ENCODE data around the gene MYO18B. TPM values are rescaled to one million over a fixed set of nuclear protein-coding genes. Genes with fewer than 3 reads are reported as not detected.

The MYO18B gene
- total RNA-seq, 8 experiments from 2014 or later, result 0.09 to 0.91 (median 0.32) TPM

DNA sequence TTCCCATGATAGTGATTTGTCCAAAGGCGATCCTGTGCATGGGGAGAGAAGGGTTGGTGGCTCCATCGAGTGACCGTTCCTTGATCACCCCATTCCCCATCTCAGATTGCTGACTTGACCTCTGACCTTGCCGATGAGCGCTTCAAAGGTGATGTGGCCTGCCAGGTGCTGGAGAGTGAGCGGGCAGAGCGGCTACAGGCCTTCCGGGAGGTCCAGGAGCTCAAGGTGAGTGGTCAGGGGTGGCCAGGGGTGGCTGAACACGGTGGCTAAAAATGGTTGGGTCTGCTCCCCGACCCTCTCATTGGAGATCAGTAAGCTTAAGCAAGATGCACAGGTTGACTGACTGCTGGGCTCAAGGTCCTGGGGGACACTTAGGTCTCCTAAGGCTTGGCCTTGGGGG, 148.7 kb downstream of the MYO18B start:
- Histone ChIP-seq H3K4me3 (no peak overlapping the region), H3K27ac (no peak overlapping the region), H3K4me1 (replicated peaks in 1 of 2) (peaks cover 2 to 5% of the 10 kb centered on the region in 2 donors)
- in situ Hi-C loops (cut with MboI; ENCODE audit: low pct_unique_long_range_greater_than_20kb in 2 of 9, low sequenced_read_pairs in 9 of 9, unreplicated experiment in 9 of 9), result loop anchor here in 1 of 9 experiments (25.0 kb wide), 1 partner anchor 447 kb away; no protein-coding TSS in a partner anchor
- WGBS, 10 experiments, result 32 to 100% (median 75%) methylated on average over 1 to 5 of the region's 10 CpGs; no CpG with 5 or more reads in 3 of the 10 experiments
- no peak for ATAC-seq (replicated peaks in 6 of 8)

DNA sequence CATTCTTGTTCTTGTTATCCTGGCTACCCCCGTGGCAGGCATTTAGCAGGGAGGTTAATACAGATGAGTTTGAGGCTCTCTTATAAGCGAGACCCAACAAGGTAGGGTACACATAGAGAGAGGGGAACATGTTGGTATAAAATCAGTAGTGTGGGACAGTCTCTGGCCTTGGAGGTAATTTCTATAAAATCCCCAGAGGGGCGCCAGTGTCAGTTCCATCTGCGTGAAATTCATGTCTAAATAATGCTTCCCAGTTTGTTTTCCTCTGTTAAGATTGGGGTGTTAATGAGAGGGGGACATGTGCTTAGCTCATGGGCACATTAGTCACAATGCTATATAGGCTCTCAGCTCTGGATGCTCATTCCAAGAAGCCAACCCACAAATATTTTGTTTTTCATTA, 150.7 kb downstream of the MYO18B start:
- Histone ChIP-seq H3K4me1 (replicated peaks in 1 of 2) (peaks cover 0 to 2% of the 10 kb centered on the region in 2 donors), H3K4me3 (no peak overlapping the region), H3K27ac (no peak overlapping the region)
- 0 to 57% (median 30%) methylated on average over 1 to 4 of the region's 4 CpGs; no CpG with 5 or more reads in 2 of the 10 experiments for WGBS, 10 experiments
- peak in 3 of 8 experiments; percentile 24 to 48 (median 32) for ATAC-seq (replicated peaks in 6 of 8)
- in situ Hi-C loops (cut with MboI; ENCODE audit: low pct_unique_long_range_greater_than_20kb in 2 of 9, low sequenced_read_pairs in 9 of 9, unreplicated experiment in 9 of 9), result loop anchor here in 1 of 9 experiments (25.0 kb wide), 1 partner anchor 445 kb away; no protein-coding TSS in a partner anchor

DNA sequence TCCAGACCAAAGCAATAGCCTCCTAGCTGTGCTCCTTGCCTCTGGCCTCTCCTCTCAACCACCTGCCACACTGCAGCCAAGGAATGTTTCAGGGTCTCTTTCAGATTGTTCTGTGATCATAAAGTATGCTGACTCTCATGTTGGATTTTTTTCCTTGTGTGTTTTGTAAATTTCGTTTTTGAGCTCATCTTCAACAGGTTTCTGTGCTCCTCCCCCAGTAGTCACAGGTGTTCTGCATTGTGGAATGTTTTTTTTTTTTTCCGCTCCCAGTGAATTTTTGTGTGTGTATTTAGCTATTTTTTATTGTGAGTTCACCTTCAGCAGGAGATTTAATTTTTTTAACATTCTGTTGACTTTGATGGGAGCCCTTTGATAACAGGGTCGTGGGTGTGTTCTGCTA, 153.7 kb downstream of the MYO18B start:
- Histone ChIP-seq H3K27ac (no peak overlapping the region), H3K4me1 (replicated peaks in 1 of 2) (peaks cover 0 to under 1% of the 10 kb centered on the region in 2 donors), H3K4me3 (no peak overlapping the region)
- no peak for ATAC-seq (replicated peaks in 6 of 8)
- in situ Hi-C loops (cut with MboI; ENCODE audit: low pct_unique_long_range_greater_than_20kb in 2 of 9, low sequenced_read_pairs in 9 of 9, unreplicated experiment in 9 of 9), result loop anchor here in 1 of 9 experiments (25.0 kb wide), 1 partner anchor 442 kb away; no protein-coding TSS in a partner anchor
- 0 to 81% (median 53%) methylated on average over 1 to 3 of the region's 3 CpGs for WGBS, 10 experiments

DNA sequence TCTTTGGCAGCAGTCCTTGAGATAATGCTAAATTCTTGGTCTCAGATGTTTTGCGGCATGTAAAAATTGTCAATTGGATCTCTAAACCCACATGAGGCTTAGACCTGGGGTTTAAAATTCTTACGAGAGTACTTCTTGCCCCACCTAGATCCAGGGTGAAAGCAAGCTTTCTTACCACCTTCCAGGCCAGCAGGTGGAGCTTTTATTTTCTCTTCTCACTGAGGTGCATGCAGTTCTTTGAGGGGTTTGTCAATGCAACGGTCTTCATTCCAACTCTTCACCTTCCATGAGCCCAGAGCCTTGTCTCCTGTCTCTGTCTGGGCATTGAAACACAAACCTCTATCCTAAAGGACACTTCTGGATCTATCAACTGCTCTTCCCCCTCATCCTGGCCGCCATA, 154.1 kb downstream of the MYO18B start:
- no peak for ATAC-seq (replicated peaks in 6 of 8)
- in situ Hi-C loops (cut with MboI; ENCODE audit: low pct_unique_long_range_greater_than_20kb in 2 of 9, low sequenced_read_pairs in 9 of 9, unreplicated experiment in 9 of 9), result loop anchor here in 1 of 9 experiments (25.0 kb wide), 1 partner anchor 441 kb away; no protein-coding TSS in a partner anchor
- WGBS, 10 experiments, result 7 to 100% (median 71%) methylated on average over 1 to 4 of the region's 4 CpGs; no CpG with 5 or more reads in 1 of the 10 experiments
- Histone ChIP-seq H3K4me3 (no peak overlapping the region), H3K4me1 (replicated peaks in 1 of 2) (peaks cover 0 to 3% of the 10 kb centered on the region in 2 donors), H3K27ac (no peak overlapping the region)

DNA sequence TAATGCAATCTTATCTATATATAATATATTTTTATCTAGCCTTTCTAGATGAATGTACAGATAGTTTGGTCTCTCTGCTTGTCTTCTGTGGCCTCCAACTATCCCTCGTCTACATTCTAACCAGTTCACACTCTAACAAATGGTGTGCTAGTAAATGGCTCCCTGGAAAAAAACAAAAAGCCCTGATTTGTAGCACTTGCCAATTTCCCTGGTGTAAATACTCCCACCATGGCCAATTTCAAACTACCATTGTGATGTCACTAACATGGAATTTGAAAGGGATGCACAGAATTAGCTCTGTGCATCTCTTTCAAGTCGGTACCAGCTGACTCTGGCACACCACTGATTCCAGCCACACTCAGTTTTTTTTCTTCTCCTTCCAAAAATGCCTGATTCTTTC, 154.6 kb downstream of the MYO18B start:
- in situ Hi-C loops (cut with MboI; ENCODE audit: low pct_unique_long_range_greater_than_20kb in 2 of 9, low sequenced_read_pairs in 9 of 9, unreplicated experiment in 9 of 9), result loop anchor here in 1 of 9 experiments (25.0 kb wide), 1 partner anchor 441 kb away; no protein-coding TSS in a partner anchor
- 0 to 100% (median 50%) methylated on average over 1 to 2 of the region's 2 CpGs; no CpG with 5 or more reads in 4 of the 10 experiments for WGBS, 10 experiments
- Histone ChIP-seq H3K27ac (no peak overlapping the region), H3K4me1 (replicated peaks in 1 of 2) (peaks cover 0 to 3% of the 10 kb centered on the region in 2 donors), H3K4me3 (no peak overlapping the region)
- no peak for ATAC-seq (replicated peaks in 6 of 8)

DNA sequence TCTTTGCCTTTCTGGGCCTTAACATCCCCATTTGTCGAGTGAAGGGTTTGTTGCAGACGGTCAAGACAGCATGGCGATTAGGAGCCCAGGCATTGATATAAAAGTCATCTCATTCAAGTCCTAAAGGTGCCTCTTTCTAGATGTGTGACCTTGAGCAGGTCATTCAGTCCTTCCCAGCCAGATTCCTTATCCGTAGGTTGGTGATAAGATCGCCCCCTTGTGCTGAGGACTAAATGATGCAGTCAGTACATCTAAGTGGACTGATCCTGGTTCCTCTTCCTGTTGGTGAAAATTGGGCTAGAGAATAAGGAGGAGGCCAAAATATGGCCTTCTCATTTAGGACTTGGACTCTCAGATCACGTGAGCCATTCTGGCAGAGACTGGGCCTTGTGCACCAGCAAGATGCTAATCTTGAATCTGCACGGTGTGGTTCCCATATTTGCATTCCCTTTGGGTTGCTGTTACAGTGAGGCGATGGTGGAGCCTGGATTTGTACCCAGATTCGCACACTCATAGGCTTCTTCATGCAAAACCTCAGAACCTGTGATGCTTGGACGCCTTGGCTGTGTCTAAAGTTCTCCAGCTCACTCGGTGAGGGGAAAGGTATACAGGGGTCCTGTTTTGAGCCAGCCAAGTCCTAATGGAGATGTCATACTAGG, 156.8 kb downstream of the MYO18B start:
- WGBS, 10 experiments, result 8 to 98% (median 73%) methylated on average over 2 to 8 of the region's 11 CpGs; no CpG with 5 or more reads in 2 of the 10 experiments

DNA sequence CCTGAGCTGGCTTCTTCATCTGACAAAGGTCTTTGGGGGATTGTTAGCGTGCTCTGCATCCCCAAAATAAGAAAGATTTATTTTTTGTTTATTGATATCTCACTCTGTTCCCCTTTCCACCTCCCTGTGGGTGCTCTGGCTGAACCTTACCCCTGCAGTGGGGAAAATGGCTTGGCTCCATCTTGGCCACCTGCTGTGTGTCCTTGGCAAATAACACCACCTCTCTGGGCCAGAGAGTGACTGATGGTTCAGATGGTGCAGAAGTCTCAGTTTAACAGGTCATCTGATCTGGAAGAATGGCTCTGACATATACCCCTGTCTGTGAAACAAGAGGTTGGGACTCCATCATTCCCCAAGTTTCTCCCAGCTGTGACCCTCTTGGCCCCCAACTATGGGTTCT, 157.6 kb downstream of the MYO18B start:
- ATAC-seq (replicated peaks in 6 of 8), result no peak
- Histone ChIP-seq H3K4me1 (replicated peaks in 1 of 2) (peaks cover 0 to 3% of the 10 kb centered on the region in 2 donors), H3K27ac (no peak overlapping the region), H3K4me3 (no peak overlapping the region)
- in situ Hi-C loops (cut with MboI; ENCODE audit: low pct_unique_long_range_greater_than_20kb in 2 of 9, low sequenced_read_pairs in 9 of 9, unreplicated experiment in 9 of 9), result loop anchor here in 1 of 9 experiments (25.0 kb wide), 1 partner anchor 438 kb away; no protein-coding TSS in a partner anchor
- whole genome bisulfite sequencing, 10 experiments, result 0 to 88% (median 70%) methylated on average over 1 of the region's 1 CpG; no CpG with 5 or more reads in 5 of the 10 experiments

More for the DNA sequence above, 156.8 kb downstream of the MYO18B start:
- ATAC-seq (replicated peaks in 6 of 8), result peak in 2 of 8 experiments; percentile 46 to 48
- Histone ChIP-seq H3K27ac (no peak overlapping the region), H3K4me3 (no peak overlapping the region), H3K4me1 (replicated peaks in 1 of 2) (peaks cover 0 to 3% of the 10 kb centered on the region in 2 donors)
- in situ Hi-C loops (cut with MboI; ENCODE audit: low pct_unique_long_range_greater_than_20kb in 2 of 9, low sequenced_read_pairs in 9 of 9, unreplicated experiment in 9 of 9), result loop anchor here in 1 of 9 experiments (25.0 kb wide), 1 partner anchor 438 kb away; no protein-coding TSS in a partner anchor

DNA sequence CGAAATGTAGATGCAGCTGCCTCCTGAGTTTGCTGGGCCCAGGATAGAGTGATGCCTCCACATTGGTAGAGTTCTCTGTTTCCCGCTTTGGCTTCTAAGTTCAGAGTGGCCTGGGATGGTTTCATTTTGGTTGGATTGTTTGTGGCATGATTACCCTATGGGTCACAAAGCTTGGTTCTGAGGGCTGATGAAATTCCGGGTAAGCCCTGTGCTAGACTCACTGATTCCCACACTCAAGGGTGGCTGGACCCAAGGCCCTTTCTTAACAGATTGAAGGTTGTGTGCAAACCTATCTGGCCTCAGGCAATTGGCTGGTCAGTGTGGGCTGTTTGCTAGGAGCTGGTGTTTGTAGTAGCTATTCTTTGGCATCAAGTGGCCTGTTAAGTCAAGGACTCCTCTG, 158.4 kb downstream of the MYO18B start:
- WGBS, 10 experiments, result 10 to 100% (median 80%) methylated on average over 1 to 3 of the region's 3 CpGs; no CpG with 5 or more reads in 2 of the 10 experiments
- ATAC-seq (replicated peaks in 6 of 8), result no peak
- no peak overlapping the region for H3K4me3 ChIP-seq
- in situ Hi-C loops (cut with MboI; ENCODE audit: low pct_unique_long_range_greater_than_20kb in 2 of 9, low sequenced_read_pairs in 9 of 9, unreplicated experiment in 9 of 9), result no loop called here
- peaks cover 0 to 3% of the 10 kb centered on the region in 2 donors for H3K4me1 ChIP-seq (replicated peaks in 1 of 2)
- H3K27ac ChIP-seq, result no peak overlapping the region

DNA sequence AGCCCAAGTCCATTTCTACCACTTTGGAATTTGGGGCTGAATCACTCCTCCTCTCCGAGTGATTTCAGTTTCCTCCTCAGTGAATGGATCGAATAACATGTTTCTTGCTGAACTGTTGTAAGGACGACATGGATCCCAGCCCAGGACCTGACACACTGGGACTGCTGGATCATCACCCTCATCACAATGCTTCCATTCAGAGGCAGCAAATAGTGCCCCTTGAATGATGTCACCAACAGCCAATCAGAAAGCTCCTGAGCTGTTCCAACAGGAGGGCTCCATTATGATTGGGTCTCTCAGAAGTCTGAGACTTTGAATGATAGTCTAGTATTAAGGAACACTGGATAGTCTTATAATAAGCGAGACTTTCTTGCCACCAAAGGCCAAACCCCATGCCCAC, 158.9 kb downstream of the MYO18B start:
- WGBS, 10 experiments, result 20 to 92% (median 82%) methylated on average over 1 to 3 of the region's 4 CpGs; no CpG with 5 or more reads in 4 of the 10 experiments
- in situ Hi-C loops (cut with MboI; ENCODE audit: low pct_unique_long_range_greater_than_20kb in 2 of 9, low sequenced_read_pairs in 9 of 9, unreplicated experiment in 9 of 9), result no loop called here
- peak in 2 of 8 experiments; percentile 22 to 81 for ATAC-seq (replicated peaks in 6 of 8)
- Histone ChIP-seq H3K4me3 (no peak overlapping the region), H3K4me1 (replicated peaks in 1 of 2) (peaks cover 0 to 3% of the 10 kb centered on the region in 2 donors), H3K27ac (no peak overlapping the region)

DNA sequence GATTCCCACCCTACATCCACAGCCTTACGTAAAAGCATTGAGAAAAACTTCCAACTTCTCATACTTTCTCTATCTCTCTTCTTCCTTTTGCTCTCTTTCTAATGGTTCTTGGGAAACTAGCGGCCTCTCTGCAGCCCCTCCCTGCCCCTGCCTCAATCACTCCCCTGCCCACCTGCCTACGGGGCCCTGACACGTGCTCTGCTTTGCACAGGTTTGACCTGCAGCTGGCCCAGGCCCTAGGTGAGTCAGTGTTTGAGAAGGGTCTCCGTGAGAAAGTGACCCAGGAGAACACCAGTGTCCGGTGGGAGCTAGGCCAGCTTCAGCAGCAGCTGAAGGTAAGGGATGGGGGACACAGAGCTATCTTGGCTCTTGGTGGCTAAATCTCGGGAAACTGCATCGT, 160.4 kb downstream of the MYO18B start:
- in situ Hi-C loops (cut with MboI; ENCODE audit: low pct_unique_long_range_greater_than_20kb in 2 of 9, low sequenced_read_pairs in 9 of 9, unreplicated experiment in 9 of 9), result no loop called here
- Histone ChIP-seq H3K27ac (no peak overlapping the region), H3K4me3 (no peak overlapping the region), H3K4me1 (replicated peaks in 1 of 2) (peaks cover 0 to 3% of the 10 kb centered on the region in 2 donors)
- 0 to 81% (median 63%) methylated on average over 1 to 6 of the region's 8 CpGs; no CpG with 5 or more reads in 3 of the 10 experiments for WGBS, 10 experiments
- ATAC-seq (replicated peaks in 6 of 8), result no peak

DNA sequence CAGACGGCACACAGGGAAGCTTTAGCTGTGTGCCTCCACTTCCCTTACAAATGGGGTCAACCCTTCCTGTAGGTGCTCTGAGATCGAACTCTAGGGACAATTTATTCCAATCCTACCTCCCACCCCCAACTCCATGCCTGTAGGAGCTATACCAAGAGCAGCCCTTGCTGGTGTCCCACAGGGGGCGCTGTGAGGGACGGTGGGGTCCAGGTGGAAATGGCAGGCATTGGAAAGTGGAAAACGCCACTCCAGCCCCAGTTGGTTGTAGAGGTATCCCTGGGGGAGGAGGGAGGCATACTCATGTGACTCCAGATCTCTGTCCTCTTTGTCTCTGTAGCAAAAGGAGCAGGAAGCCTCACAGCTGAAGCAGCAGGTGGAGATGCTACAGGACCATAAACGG, 161.3 kb downstream of the MYO18B start:
- in situ Hi-C loops (cut with MboI; ENCODE audit: low pct_unique_long_range_greater_than_20kb in 2 of 9, low sequenced_read_pairs in 9 of 9, unreplicated experiment in 9 of 9), result no loop called here
- no peak for ATAC-seq (replicated peaks in 6 of 8)
- WGBS, 10 experiments, result 0 to 75% (median 57%) methylated on average over 1 to 2 of the region's 6 CpGs; no CpG with 5 or more reads in 5 of the 10 experiments
- no peak overlapping the region for H3K4me3 ChIP-seq
- peaks cover 0 to 3% of the 10 kb centered on the region in 2 donors for H3K4me1 ChIP-seq (replicated peaks in 1 of 2)
- no peak overlapping the region for H3K27ac ChIP-seq

DNA sequence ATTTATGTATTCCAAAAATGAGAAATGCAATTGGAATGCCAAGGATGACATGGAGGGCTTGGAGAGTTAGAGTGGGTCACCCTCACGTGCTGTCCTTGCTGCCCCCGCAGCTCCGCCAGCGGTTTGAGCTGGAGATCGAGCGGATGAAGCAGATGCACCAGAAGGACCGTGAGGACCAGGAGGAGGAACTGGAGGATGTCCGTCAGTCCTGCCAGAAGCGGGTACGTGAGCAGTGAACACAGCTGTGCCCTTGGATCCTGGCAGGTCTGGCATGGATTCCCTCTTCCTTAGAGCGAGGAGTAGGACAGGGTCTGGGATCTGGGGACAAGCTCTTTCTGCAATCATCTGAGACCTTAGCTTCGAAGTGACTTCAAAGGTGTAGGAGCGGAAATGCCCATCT, 166.2 kb downstream of the MYO18B start:
- no peak for ATAC-seq (replicated peaks in 6 of 8)
- H3K4me3 ChIP-seq, result no peak overlapping the region
- no peak overlapping the region for H3K27ac ChIP-seq
- WGBS, 10 experiments, result 37 to 100% (median 85%) methylated on average over 2 to 13 of the region's 13 CpGs; no CpG with 5 or more reads in 1 of the 10 experiments
- in situ Hi-C loops (cut with MboI; ENCODE audit: low pct_unique_long_range_greater_than_20kb in 2 of 9, low sequenced_read_pairs in 9 of 9, unreplicated experiment in 9 of 9), result no loop called here
- peaks cover 8 to 9% of the 10 kb centered on the region in 2 donors for H3K4me1 ChIP-seq (replicated peaks in 1 of 2)

DNA sequence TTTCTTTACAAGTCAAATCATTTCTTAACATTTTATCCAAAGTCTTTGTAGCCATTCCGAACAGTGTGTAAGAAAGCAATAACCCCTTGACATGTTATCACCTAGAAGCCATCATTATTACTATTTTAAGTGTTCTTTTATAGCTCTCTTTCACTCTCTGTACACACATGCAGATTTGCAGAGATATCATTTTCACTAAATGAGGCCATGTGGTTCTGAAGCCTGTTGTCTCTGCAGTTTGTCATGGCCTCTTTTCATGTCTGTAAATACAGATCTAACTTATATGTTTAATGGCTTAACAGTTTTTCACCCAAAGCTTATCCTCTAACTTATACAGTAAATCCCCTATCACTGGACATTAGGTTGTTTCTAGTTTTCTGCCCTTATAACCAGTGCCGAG, 166.8 kb downstream of the MYO18B start:
- ATAC-seq (replicated peaks in 6 of 8), result no peak
- no peak overlapping the region for H3K4me3 ChIP-seq
- WGBS, 10 experiments, result 0 to 100% (median 56%) methylated on average over 1 to 2 of the region's 2 CpGs
- no peak overlapping the region for H3K27ac ChIP-seq
- in situ Hi-C loops (cut with MboI; ENCODE audit: low pct_unique_long_range_greater_than_20kb in 2 of 9, low sequenced_read_pairs in 9 of 9, unreplicated experiment in 9 of 9), result no loop called here
- H3K4me1 ChIP-seq (replicated peaks in 1 of 2), result peaks cover 8 to 9% of the 10 kb centered on the region in 2 donors

Data from motor neuron (in vitro differentiated cells).